Thymus (tissue), 11 donors: Measurements from ENCODE around the gene GRB10. TPM values are rescaled to one million over a fixed set of nuclear protein-coding genes. Genes with fewer than 3 reads are reported as not detected.

Experiments
- DNase-seq, 9 donors: peaks; one replicate each; pipeline ENCODE4 v3.0.0-alpha.2; 2013; ENCODE audit warnings: low spot score in 9 of 9, low read depth in 6 of 9, missing footprints in 1 of 9
- H3K27ac ChIP-seq, 2 donors: one replicate each; pipeline ENCODE4 v1.5.1; 2013; ENCODE audit warnings: control low read depth in 1 of 2, low read depth in 1 of 2, low read length in 1 of 2, mild to moderate bottlenecking in 1 of 2, moderate library complexity in 1 of 2
- H3K27me3 ChIP-seq, 2 donors: one replicate each; pipeline ENCODE4 v1.5.1; 2013; ENCODE audit warnings: low read length in 1 of 2; ENCODE audit not compliant: control insufficient read depth in 2 of 2, insufficient read depth in 1 of 2
- H3K36me3 ChIP-seq, 2 donors: one replicate each; pipeline ENCODE4 v1.5.1; 2013; ENCODE audit warnings: low read length in 1 of 2, mild to moderate bottlenecking in 1 of 2, moderate library complexity in 1 of 2; ENCODE audit not compliant: control insufficient read depth in 2 of 2, insufficient read depth in 2 of 2
- H3K4me1 ChIP-seq, 2 donors: one replicate each; pipeline ENCODE4 v1.5.1; 2013; ENCODE audit warnings: low read length in 2 of 2; ENCODE audit not compliant: control insufficient read depth in 2 of 2, insufficient read depth in 2 of 2
- H3K4me3 ChIP-seq, 2 donors: one replicate each; pipeline ENCODE4 v1.5.1; 2013; ENCODE audit warnings: low read length in 2 of 2, control low read depth in 1 of 2, mild to moderate bottlenecking in 1 of 2
- H3K9me3 ChIP-seq, 2 donors: one replicate each; pipeline ENCODE4 v1.5.1; 2013; ENCODE audit warnings: low read length in 1 of 2, mild to moderate bottlenecking in 1 of 2; ENCODE audit not compliant: control insufficient read depth in 2 of 2, insufficient read depth in 1 of 2
- WGBS: extraction: QIAGEN DNeasy Blood & Tissue Kit; methylation state at CpG from one replicate; pipeline ENCODE4 v1.1.7; 2013; 5-methylcytosine and 5-hydroxymethylcytosine counted together
- polyA plus RNA-seq: library from polyadenylated mRNA; stranded (reverse); fragments of 200-250 nt; gene quantifications from one replicate; pipeline ENCODE4 v1.2.3, GENCODE V29; 2013
- total RNA-seq: library from RNA; stranded (reverse); fragments of 120-200 nt; gene quantifications from one replicate; pipeline ENCODE4 v1.2.4, GENCODE V29; 2013
- donor health status: healthy.

The GRB10 gene
- total and polyA plus RNA-seq, 2 donors, result 2.8 to 7.8 TPM

DNA sequence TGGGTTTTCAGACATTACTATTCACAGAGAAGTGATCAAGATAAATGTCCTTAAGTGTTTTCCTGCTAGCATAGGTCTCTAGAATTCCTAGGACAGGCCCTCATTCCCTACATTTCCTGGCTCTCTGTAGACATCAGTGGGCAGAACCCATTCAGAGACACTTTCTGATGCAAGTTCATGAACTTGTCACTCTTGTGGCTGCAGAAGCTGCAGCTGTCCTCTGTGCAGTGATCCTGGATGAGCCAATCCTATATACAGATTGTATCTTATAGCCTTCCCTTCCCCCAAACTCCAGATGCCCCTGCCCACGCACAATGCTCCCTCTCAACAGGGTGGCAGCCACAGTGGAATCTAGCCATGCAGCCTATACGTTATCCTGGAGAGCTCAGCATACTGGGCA, 12.6 kb upstream of the GRB10 start:
- H3K27me3 ChIP-seq, result peaks cover 39 to 65% of the 10 kb centered on the region in 2 donors
- no peak for DNase-seq

GRCh38 chr7:50793947-50794570, 11.4 kb upstream of the GRB10 start:
- peaks cover 43 to 69% of the 10 kb centered on the region in 2 donors for H3K27me3 ChIP-seq
- 79% methylated on average over 18 of the region's 18 CpGs for WGBS
- peak overlapping the region in 1 of 2 donors; percentile 60 for H3K4me3 ChIP-seq
- H3K4me1 ChIP-seq, result peaks cover 3 to 4% of the 10 kb centered on the region in 2 donors
- no peak overlapping the region for H3K27ac ChIP-seq
- H3K9me3 ChIP-seq, result no peaks in the 10 kb centered on the region
- no peaks in the 10 kb centered on the region for H3K36me3 ChIP-seq
- DNase-seq, result no peak

More for the DNA sequence above, 12.6 kb upstream of the GRB10 start:
- Histone ChIP-seq H3K4me1 (peaks cover 3 to 4% of the 10 kb centered on the region in 2 donors), H3K36me3 (no peaks in the 10 kb centered on the region), H3K27ac (no peak overlapping the region), H3K4me3 (no peak overlapping the region), H3K9me3 (no peaks in the 10 kb centered on the region)
- WGBS, result 94% methylated on average over 2 of the region's 2 CpGs

DNA sequence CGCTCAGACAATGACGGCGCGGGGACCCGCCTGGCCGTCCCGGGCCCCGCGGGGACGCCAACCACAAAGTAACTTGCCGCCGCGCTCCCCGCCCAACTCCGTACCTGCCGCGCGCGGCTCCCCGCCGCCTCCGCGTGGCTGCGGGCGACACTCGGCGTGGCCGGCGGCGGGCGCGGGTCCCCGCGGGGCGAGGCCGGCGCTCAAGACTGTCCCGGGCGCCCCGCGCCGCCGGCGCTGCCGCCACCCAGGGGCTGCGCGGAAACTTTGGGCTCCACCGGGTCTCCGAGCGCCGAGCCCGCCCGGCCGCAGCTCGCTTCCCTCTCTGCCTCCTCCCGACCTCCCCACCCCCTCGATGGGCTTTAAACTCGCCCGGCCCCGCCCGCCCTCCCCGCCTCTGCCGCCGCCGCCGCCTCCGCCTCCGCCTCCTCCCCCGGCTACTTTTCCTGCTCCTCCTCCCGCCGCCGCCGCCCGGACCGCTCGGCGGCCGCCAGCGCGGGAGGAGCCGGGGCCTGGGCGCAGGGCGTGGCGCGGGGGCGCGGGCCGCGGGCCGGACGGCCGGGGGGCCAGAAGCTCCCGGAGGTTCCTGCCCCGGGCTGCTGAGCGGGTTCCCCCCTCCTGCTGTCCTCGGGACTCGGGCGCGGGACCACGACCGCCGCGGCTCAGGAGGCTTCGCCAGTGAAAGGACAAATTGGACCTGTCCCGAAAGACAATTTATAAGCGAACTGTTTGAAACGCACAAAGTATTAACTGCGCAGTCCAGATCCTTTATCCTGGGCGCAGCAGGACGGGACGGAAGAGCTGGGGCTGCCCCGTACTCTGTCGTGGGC, 10.6 kb upstream of the GRB10 start:
- DNase-seq, result peak in 1 of 9 donors; percentile 26

DNA sequence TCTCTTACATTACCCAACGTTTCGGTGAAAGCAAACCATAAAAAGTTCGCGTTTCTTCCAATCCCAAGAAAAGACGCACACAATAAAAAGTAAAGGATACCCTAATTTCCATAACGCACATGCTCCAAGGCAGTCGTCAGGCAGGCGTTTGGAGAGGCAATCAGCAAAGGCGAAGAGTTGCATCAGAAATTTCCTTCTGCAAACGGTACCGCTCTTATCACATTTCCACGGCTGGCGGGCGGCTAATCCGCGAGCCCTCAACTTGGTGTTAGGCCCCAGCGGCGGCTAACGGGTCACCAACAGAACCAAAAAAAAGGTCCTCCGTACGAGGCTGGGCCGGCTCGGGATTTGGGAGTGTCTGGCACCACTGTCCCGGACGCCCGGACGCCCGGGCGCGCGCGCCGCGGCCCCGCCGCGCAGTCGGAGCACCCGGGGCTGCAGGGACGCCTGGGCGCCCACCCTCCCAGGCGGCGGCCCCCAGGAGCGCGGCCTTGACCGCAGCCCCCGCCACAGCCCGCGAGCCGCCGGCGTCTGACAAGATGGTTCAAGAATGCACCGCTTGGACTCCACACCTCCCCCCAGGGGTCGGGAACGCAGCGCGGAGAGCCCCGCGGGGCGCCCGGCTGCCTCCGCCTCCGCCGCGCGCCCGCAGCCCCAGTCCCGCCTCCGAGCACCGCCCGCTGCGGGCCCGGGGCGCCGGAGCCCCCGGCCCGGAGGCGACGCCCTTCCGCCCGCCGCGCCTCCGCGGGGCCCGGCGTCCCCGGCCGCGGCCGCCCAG, 9.8 kb upstream of the GRB10 start:
- peak in 1 of 9 donors; percentile 19 for DNase-seq
- Histone ChIP-seq H3K27ac (no peak overlapping the region), H3K4me1 (peaks cover 3 to 4% of the 10 kb centered on the region in 2 donors), H3K36me3 (no peaks in the 10 kb centered on the region), H3K4me3 (peak overlapping the region; percentile 17 to 60), H3K9me3 (peaks cover 1 to 9% of the 10 kb centered on the region in 2 donors), H3K27me3 (peaks cover 43 to 80% of the 10 kb centered on the region in 2 donors)
- 2% methylated on average over 91 of the region's 91 CpGs for WGBS

More for the DNA sequence above, 10.6 kb upstream of the GRB10 start:
- H3K27me3 ChIP-seq, result peaks cover 43 to 73% of the 10 kb centered on the region in 2 donors
- H3K4me1 ChIP-seq, result peaks cover 3 to 4% of the 10 kb centered on the region in 2 donors
- H3K4me3 ChIP-seq, result peak overlapping the region in 1 of 2 donors; percentile 60
- WGBS, result 2% methylated on average over 113 of the region's 113 CpGs
- no peaks in the 10 kb centered on the region for H3K36me3 ChIP-seq
- no peak overlapping the region for H3K27ac ChIP-seq
- H3K9me3 ChIP-seq, result peaks cover 0 to 3% of the 10 kb centered on the region in 2 donors

GRCh38 chr7:50791938-50792341, 9.2 kb upstream of the GRB10 start:
- H3K27ac ChIP-seq, result no peak overlapping the region
- H3K4me3 ChIP-seq, result peak overlapping the region in 1 of 2 donors; percentile 60
- H3K27me3 ChIP-seq, result peaks cover 43 to 83% of the 10 kb centered on the region in 2 donors
- no peaks in the 10 kb centered on the region for H3K36me3 ChIP-seq
- no peak for DNase-seq
- WGBS, result 30% methylated on average over 10 of the region's 10 CpGs
- H3K9me3 ChIP-seq, result peaks cover 1 to 12% of the 10 kb centered on the region in 2 donors
- peaks cover 3 to 4% of the 10 kb centered on the region in 2 donors for H3K4me1 ChIP-seq

GRCh38 chr7:50791363-50791937, 8.8 kb upstream of the GRB10 start:
- Histone ChIP-seq H3K4me1 (peaks cover 3 to 4% of the 10 kb centered on the region in 2 donors), H3K9me3 (peaks cover 1 to 12% of the 10 kb centered on the region in 2 donors), H3K4me3 (no peak overlapping the region), H3K27me3 (peaks cover 43 to 79% of the 10 kb centered on the region in 2 donors), H3K27ac (no peak overlapping the region), H3K36me3 (no peaks in the 10 kb centered on the region)
- 95% methylated on average over 5 of the region's 5 CpGs for WGBS
- no peak for DNase-seq

- no peaks in the 10 kb centered on the region for H3K36me3 ChIP-seq
- 94% methylated on average over 9 of the region's 9 CpGs for WGBS
- no peak overlapping the region for H3K27ac ChIP-seq
- H3K4me3 ChIP-seq, result no peak overlapping the region
- H3K9me3 ChIP-seq, result peaks cover 1 to 12% of the 10 kb centered on the region in 2 donors
- peaks cover 3 to 4% of the 10 kb centered on the region in 2 donors for H3K4me1 ChIP-seq
- no peak for DNase-seq
- peaks cover 41 to 72% of the 10 kb centered on the region in 2 donors for H3K27me3 ChIP-seq
Measured at GRCh38 chr7:50790381-50790780, 7.7 kb upstream of the GRB10 start.

GRCh38 chr7:50788382-50788781, 5.7 kb upstream of the GRB10 start:
- WGBS, result 97% methylated on average over 5 of the region's 5 CpGs
- Histone ChIP-seq H3K4me1 (peaks cover 0 to 3% of the 10 kb centered on the region in 2 donors), H3K27ac (no peak overlapping the region), H3K27me3 (peaks cover 30 to 72% of the 10 kb centered on the region in 2 donors), H3K36me3 (no peaks in the 10 kb centered on the region), H3K4me3 (no peak overlapping the region), H3K9me3 (peaks cover 1 to 12% of the 10 kb centered on the region in 2 donors)
- DNase-seq, result no peak
